ENCODE data around the gene MAPK6.
"Not testable (repeated sequence)": the region's sequence is repeated elsewhere in the genome, so short reads cannot be mapped to it uniquely, and the experiment has no call there.

MAPK6 gene

GRCh38 chr15:52018693-52019393, at the start of gene MAPK6:
MAPK6 (plus strand) TSS chr15:52019219; CDS start chr15:52046461, 27,242 bp downstream.
- FAIRE-seq: no peak

GRCh38 chr15:51969728-51970127, 49.3 kb upstream of the MAPK6 start:
- no peak for FAIRE-seq

- FAIRE-seq: no peak
Observed at GRCh38 chr15:51970132-51970817, 48.7 kb upstream of the MAPK6 start.

- FAIRE-seq: no peak
Observed at GRCh38 chr15:51971032-51971374, 48.0 kb upstream of the MAPK6 start.

- peak; percentile 77 for FAIRE-seq
Observed at GRCh38 chr15:51971375-51972133, 47.5 kb upstream of the MAPK6 start, which contains the start of gene LEO1. LEO1 (minus strand) TSS chr15:51971778; CDS start chr15:51971745, 33 bp downstream.

- no peak for FAIRE-seq
Observed at GRCh38 chr15:51973220-51973619, 45.8 kb upstream of the MAPK6 start.

- no peak for FAIRE-seq
Observed at GRCh38 chr15:51973775-51974174, 45.2 kb upstream of the MAPK6 start.

- peak; percentile 88 for FAIRE-seq
Observed at GRCh38 chr15:51982013-51982769, 36.8 kb upstream of the MAPK6 start.

GRCh38 chr15:51982770-51983103, 36.3 kb upstream of the MAPK6 start:
- FAIRE-seq: no peak

- no peak for FAIRE-seq
Observed at GRCh38 chr15:51991141-51991540, 27.9 kb upstream of the MAPK6 start.

GRCh38 chr15:51992953-51993352, 26.1 kb upstream of the MAPK6 start:
- no peak for FAIRE-seq

- FAIRE-seq: no peak
Observed at GRCh38 chr15:52002351-52002750, 16.7 kb upstream of the MAPK6 start.

- FAIRE-seq: not testable (repeated sequence)
Observed at GRCh38 chr15:52003089-52003488, 15.9 kb upstream of the MAPK6 start.

- FAIRE-seq: no peak
Observed at GRCh38 chr15:52003710-52004109, 15.3 kb upstream of the MAPK6 start.

- FAIRE-seq: no peak
Observed at GRCh38 chr15:52004806-52005205, 14.2 kb upstream of the MAPK6 start.

- no peak for FAIRE-seq
Observed at GRCh38 chr15:52005748-52006701, 13.0 kb upstream of the MAPK6 start.

- FAIRE-seq: no peak
Observed at GRCh38 chr15:52006702-52007340, 12.2 kb upstream of the MAPK6 start.

- no peak for FAIRE-seq
Observed at GRCh38 chr15:52008359-52008697, 10.7 kb upstream of the MAPK6 start.

GRCh38 chr15:52008698-52009434, 10.2 kb upstream of the MAPK6 start:
- no peak for FAIRE-seq

All from A204.1 (cell line).